ENCODE results near the gene TTC21B.

TTC21B gene

DNA sequence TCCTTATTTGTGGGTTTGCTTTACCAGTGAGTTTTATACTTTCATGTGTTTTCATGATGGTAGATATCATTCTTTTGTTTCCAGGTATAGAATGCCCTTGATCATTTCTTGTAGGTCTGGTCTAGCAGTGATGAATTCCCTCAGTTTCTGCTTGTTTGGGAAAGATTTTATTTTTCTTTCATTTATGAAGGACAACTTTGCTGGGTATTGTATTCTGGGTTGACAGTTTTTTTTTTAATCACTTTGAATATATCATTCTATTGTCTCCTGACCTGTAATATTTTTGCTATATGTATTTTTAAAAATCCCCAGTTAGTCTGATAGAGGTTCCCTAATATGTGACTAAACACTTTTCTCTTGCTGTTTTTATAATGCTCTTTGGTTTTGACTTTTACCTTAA, 101.2 kb downstream of the TTC21B start:
- Histone ChIP-seq H2AFZ (ENCODE audit: low read depth, low read length) (no peak overlapping the region), H3K79me2 (ENCODE audit: insufficient read depth, low read length) (no peaks in the 10 kb centered on the region), H3K27ac (ENCODE audit: low read length) (no peak overlapping the region), H3K36me3 (ENCODE audit: insufficient read depth, low read length) (no peaks in the 10 kb centered on the region), H3K9me3 (ENCODE audit: insufficient read depth, low read length, severe bottlenecking) (peaks cover 16% of the 10 kb centered on the region), H3K27me3 (ENCODE audit: insufficient read depth, low read length, poor library complexity) (no peaks in the 10 kb centered on the region), H3K4me3 (ENCODE audit: low read depth in 1 of 2, low read length in 2 of 2) (no peak overlapping the region), H3K9ac (ENCODE audit: low read depth, low read length) (no peak overlapping the region), H3K4me2 (ENCODE audit: insufficient read depth, low read length) (no peak overlapping the region), H4K20me1 (ENCODE audit: insufficient read depth, low read length) (no peaks in the 10 kb centered on the region), H3K4me1 (ENCODE audit: insufficient read depth, low read length) (no peaks in the 10 kb centered on the region)
- TF ChIP-seq CTCF (IDR thresholded peaks at IDR 0.05; ENCODE audit: borderline replicate concordance, extremely low read depth, low read length, poor library complexity, severe bottlenecking) (no peak), EZH2 (IDR thresholded peaks at IDR 0.05; ENCODE audit: borderline replicate concordance, low read depth, low read length, severe bottlenecking) (no peak)
- DNase-seq (no peak), ATAC-seq (ENCODE audit: insufficient read depth, low read depth) (no peak)

DNA sequence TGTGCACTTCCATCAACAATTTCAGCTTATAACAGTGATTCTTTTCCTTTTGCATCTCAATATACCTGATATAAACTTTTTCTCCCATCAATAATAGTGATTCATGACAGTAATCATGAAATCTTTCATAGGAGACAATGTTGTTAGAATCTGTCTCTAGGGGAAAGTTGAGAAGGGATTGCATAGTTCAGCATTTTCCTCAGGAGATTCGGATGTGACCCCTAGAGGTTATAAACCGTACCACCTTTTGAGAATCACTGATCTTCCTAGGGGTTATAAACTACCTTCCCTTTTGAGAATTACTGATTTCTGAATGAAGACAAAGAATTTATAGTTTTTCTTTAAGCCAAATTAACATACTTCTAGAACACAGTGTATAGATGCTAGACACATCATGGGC, 106.6 kb downstream of the TTC21B start:
- Histone ChIP-seq H3K9ac (ENCODE audit: low read depth, low read length) (no peak overlapping the region), H3K27me3 (ENCODE audit: insufficient read depth, low read length, poor library complexity) (no peaks in the 10 kb centered on the region), H3K4me2 (ENCODE audit: insufficient read depth, low read length) (no peak overlapping the region), H3K36me3 (ENCODE audit: insufficient read depth, low read length) (no peaks in the 10 kb centered on the region), H3K9me3 (ENCODE audit: insufficient read depth, low read length, severe bottlenecking) (no peaks in the 10 kb centered on the region), H2AFZ (ENCODE audit: low read depth, low read length) (no peak overlapping the region), H4K20me1 (ENCODE audit: insufficient read depth, low read length) (no peaks in the 10 kb centered on the region), H3K27ac (ENCODE audit: low read length) (no peak overlapping the region), H3K4me1 (ENCODE audit: insufficient read depth, low read length) (no peaks in the 10 kb centered on the region), H3K4me3 (ENCODE audit: low read depth in 1 of 2, low read length in 2 of 2) (no peak overlapping the region), H3K79me2 (ENCODE audit: insufficient read depth, low read length) (no peaks in the 10 kb centered on the region)
- no peak for DNase-seq
- no peak for TF ChIP-seq EZH2 (IDR thresholded peaks at IDR 0.05; ENCODE audit: borderline replicate concordance, low read depth, low read length, severe bottlenecking)
- TF ChIP-seq CTCF (IDR thresholded peaks at IDR 0.05; ENCODE audit: borderline replicate concordance, extremely low read depth, low read length, poor library complexity, severe bottlenecking): no peak
- no peak for ATAC-seq (ENCODE audit: insufficient read depth, low read depth)

GRCh38 chr2:165846056-165846455, 107.5 kb downstream of the TTC21B start:
- no peak overlapping the region for H2AFZ ChIP-seq (ENCODE audit: low read depth, low read length)
- no peak overlapping the region for H3K9ac ChIP-seq (ENCODE audit: low read depth, low read length)
- DNase-seq (no peak), ATAC-seq (ENCODE audit: insufficient read depth, low read depth) (no peak)
- no peaks in the 10 kb centered on the region for H3K27me3 ChIP-seq (ENCODE audit: insufficient read depth, low read length, poor library complexity)
- no peaks in the 10 kb centered on the region for H3K36me3 ChIP-seq (ENCODE audit: insufficient read depth, low read length)
- H3K4me1 ChIP-seq (ENCODE audit: insufficient read depth, low read length): no peaks in the 10 kb centered on the region
- no peaks in the 10 kb centered on the region for H3K9me3 ChIP-seq (ENCODE audit: insufficient read depth, low read length, severe bottlenecking)
- TF ChIP-seq CTCF (IDR thresholded peaks at IDR 0.05; ENCODE audit: borderline replicate concordance, extremely low read depth, low read length, poor library complexity, severe bottlenecking) (no peak), EZH2 (IDR thresholded peaks at IDR 0.05; ENCODE audit: borderline replicate concordance, low read depth, low read length, severe bottlenecking) (no peak)
- no peaks in the 10 kb centered on the region for H3K79me2 ChIP-seq (ENCODE audit: insufficient read depth, low read length)
- H3K27ac ChIP-seq (ENCODE audit: low read length): no peak overlapping the region
- H4K20me1 ChIP-seq (ENCODE audit: insufficient read depth, low read length): no peaks in the 10 kb centered on the region
- H3K4me2 ChIP-seq (ENCODE audit: insufficient read depth, low read length): no peak overlapping the region
- no peak overlapping the region for H3K4me3 ChIP-seq (ENCODE audit: low read depth in 1 of 2, low read length in 2 of 2)

DNA sequence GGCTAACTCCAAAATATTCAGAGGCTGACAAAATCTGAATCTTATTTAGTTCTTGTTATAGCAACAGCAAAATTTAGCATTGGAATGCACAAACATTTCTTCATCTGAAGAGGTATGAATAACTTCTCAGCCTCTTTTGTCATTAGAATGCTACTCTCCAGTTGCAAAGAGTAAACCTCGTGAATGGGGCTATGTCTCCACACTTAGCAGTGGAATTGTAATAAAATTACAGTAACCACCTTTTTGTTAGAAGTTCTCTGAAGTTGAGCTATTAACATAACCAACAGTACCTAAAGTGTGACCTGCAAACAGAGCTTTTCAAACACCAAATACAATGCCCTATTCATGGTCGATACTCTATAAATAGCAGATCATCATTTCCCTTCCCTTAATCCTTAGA, 109.4 kb downstream of the TTC21B start:
- DNase-seq (no peak), ATAC-seq (ENCODE audit: insufficient read depth, low read depth) (no peak)
- H3K9me3 ChIP-seq (ENCODE audit: insufficient read depth, low read length, severe bottlenecking): no peaks in the 10 kb centered on the region
- H3K9ac ChIP-seq (ENCODE audit: low read depth, low read length): no peak overlapping the region
- TF ChIP-seq CTCF (IDR thresholded peaks at IDR 0.05; ENCODE audit: borderline replicate concordance, extremely low read depth, low read length, poor library complexity, severe bottlenecking) (no peak), EZH2 (IDR thresholded peaks at IDR 0.05; ENCODE audit: borderline replicate concordance, low read depth, low read length, severe bottlenecking) (no peak)
- H3K27me3 ChIP-seq (ENCODE audit: insufficient read depth, low read length, poor library complexity): no peaks in the 10 kb centered on the region
- no peak overlapping the region for H3K27ac ChIP-seq (ENCODE audit: low read length)
- no peaks in the 10 kb centered on the region for H4K20me1 ChIP-seq (ENCODE audit: insufficient read depth, low read length)
- no peaks in the 10 kb centered on the region for H3K4me1 ChIP-seq (ENCODE audit: insufficient read depth, low read length)
- no peaks in the 10 kb centered on the region for H3K36me3 ChIP-seq (ENCODE audit: insufficient read depth, low read length)
- no peaks in the 10 kb centered on the region for H3K79me2 ChIP-seq (ENCODE audit: insufficient read depth, low read length)
- no peak overlapping the region for H2AFZ ChIP-seq (ENCODE audit: low read depth, low read length)
- H3K4me2 ChIP-seq (ENCODE audit: insufficient read depth, low read length): no peak overlapping the region
- H3K4me3 ChIP-seq (ENCODE audit: low read depth in 1 of 2, low read length in 2 of 2): no peak overlapping the region
